Activated CD8-positive, alpha-beta T cell treated with anti-CD3 and anti-CD28 coated beads for 36 hours (primary cell): Measurements from ENCODE around the gene SPINDOC. TPM values are rescaled to one million over a fixed set of nuclear protein-coding genes. Genes with fewer than 3 reads are reported as not detected.

Experiments used
- ATAC-seq: fragments of 200-7000 bp; cut with Tn5 transposase; one replicate; pipeline ENCODE4 v1.10.0; 2021; ENCODE audit warnings: mild to moderate bottlenecking, moderate library complexity
- CTCF ChIA-PET: fragments of 350-600 bp; sonication (Branson Sonifier 250); formaldehyde crosslinking; loops from one replicate; lab custom pipeline; 2021; ENCODE audit warnings: antibody characterized with exemption; lab: Charles Lee
- POLR2A ChIA-PET: fragments of 350-600 bp; sonication (Branson Sonifier 250); formaldehyde crosslinking; loops from one replicate; lab custom pipeline; 2021; ENCODE audit warnings: antibody characterized with exemption; lab: Charles Lee
- DNase-seq: peaks from one replicate; pipeline ENCODE4 v3.0.0-alpha.2; 2020
- H3K27ac Mint-ChIP-seq: one replicate; pipeline ENCODE4 v1.8.0; 2021; ENCODE audit warnings: mild to moderate bottlenecking, mixed read lengths
- H3K27me3 Mint-ChIP-seq: one replicate; pipeline ENCODE4 v1.8.0; 2021; ENCODE audit warnings: mixed read lengths
- H3K36me3 Mint-ChIP-seq: one replicate; pipeline ENCODE4 v1.8.0; 2021; ENCODE audit warnings: low read depth, mixed read lengths
- H3K4me1 Mint-ChIP-seq: one replicate; pipeline ENCODE4 v1.8.0; 2021; ENCODE audit warnings: low read depth, mixed read lengths
- H3K4me3 Mint-ChIP-seq: one replicate; pipeline ENCODE4 v1.8.0; 2021; ENCODE audit warnings: mild to moderate bottlenecking, moderate library complexity, mixed read lengths
- H3K9me3 Mint-ChIP-seq: one replicate; pipeline ENCODE4 v1.8.0; 2021; ENCODE audit warnings: mixed read lengths
- intact Hi-C: fragments of 100-400 bp; cut with micrococcal nuclease; formaldehyde crosslinking; loops from one replicate; pipeline ENCODE4 v1.10.0; 2022
- total RNA-seq, 2 experiments: library from RNA; stranded (reverse); gene quantifications; one replicate each; pipeline ENCODE4 v1.2.3, GENCODE V29; 2021
- TF ChIP-seq, protein P1 (sequence below): fragments of 200-600 bp; IDR thresholded peaks from one replicate; pipeline ENCODE4 v1.8.0; 2022; ENCODE audit warnings: antibody characterized with exemption, mild to moderate bottlenecking

The SPINDOC gene
- total RNA-seq, 2 experiments from 2014 or later = 28.4 to 29.0 TPM

DNA sequence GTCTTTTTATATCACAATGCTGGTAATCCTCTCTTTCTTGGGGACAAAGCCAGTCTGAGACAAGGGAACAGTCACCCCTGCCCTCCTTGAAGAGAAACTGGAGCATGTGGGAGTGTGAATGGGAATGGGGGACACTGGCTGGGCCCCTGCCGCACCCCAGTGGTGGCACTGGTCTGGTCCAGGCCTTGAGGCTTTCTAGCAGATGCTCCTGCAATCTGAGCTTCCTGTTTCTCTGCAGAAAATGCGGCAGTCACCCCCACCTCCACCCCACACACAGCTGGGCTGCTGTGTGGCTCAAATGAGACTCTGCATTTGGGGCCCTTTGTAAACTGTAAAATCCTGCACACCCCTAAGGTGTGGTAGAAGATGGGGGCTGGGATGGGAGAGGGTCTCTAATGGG lies 19.1 kb downstream of the SPINDOC start:
- no peaks in the 10 kb centered on the region for H3K36me3 Mint-ChIP-seq
- DNase-seq (no peak), ATAC-seq (no peak)
- CTCF ChIA-PET = interaction anchor here (8.9 kb wide), 1 partner anchor 114 kb away, joined by 146 read pairs; no protein-coding TSS in a partner anchor
- POLR2A ChIA-PET = no interaction called here
- H3K27ac Mint-ChIP-seq = no peak overlapping the region
- no peaks in the 10 kb centered on the region for H3K27me3 Mint-ChIP-seq
- TF ChIP-seq, protein P1, sequence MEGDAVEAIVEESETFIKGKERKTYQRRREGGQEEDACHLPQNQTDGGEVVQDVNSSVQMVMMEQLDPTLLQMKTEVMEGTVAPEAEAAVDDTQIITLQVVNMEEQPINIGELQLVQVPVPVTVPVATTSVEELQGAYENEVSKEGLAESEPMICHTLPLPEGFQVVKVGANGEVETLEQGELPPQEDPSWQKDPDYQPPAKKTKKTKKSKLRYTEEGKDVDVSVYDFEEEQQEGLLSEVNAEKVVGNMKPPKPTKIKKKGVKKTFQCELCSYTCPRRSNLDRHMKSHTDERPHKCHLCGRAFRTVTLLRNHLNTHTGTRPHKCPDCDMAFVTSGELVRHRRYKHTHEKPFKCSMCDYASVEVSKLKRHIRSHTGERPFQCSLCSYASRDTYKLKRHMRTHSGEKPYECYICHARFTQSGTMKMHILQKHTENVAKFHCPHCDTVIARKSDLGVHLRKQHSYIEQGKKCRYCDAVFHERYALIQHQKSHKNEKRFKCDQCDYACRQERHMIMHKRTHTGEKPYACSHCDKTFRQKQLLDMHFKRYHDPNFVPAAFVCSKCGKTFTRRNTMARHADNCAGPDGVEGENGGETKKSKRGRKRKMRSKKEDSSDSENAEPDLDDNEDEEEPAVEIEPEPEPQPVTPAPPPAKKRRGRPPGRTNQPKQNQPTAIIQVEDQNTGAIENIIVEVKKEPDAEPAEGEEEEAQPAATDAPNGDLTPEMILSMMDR = no peak
- peaks cover 3% of the 10 kb centered on the region for H3K4me1 Mint-ChIP-seq
- no peaks in the 10 kb centered on the region for H3K9me3 Mint-ChIP-seq
- H3K4me3 Mint-ChIP-seq = no peak overlapping the region
- intact Hi-C loops = loop anchor here (10.0 kb wide), 1 partner anchor 312 kb away; no protein-coding TSS in a partner anchor

DNA sequence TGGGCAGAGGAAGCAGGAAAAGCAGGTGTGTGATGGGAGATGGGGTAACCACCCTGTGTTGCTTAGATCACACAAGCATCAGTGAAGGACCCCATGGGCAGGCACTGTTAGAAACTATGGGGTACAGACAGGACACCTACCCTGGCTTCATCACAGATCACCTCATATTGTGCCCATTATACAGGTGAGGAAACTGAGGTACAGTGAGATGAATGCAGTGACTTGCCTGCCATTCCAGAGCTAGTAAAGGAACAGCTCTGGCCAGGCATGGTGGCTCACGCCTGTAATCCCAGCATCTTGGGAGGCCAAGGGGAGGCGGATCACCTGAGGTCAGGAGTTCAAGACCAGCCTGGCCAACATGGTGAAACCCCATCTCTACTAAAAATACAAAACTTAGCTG lies 19.8 kb downstream of the SPINDOC start:
- intact Hi-C loops = loop anchor here (10.0 kb wide), 1 partner anchor 312 kb away; no protein-coding TSS in a partner anchor
- ATAC-seq (no peak), DNase-seq (no peak)

DNA sequence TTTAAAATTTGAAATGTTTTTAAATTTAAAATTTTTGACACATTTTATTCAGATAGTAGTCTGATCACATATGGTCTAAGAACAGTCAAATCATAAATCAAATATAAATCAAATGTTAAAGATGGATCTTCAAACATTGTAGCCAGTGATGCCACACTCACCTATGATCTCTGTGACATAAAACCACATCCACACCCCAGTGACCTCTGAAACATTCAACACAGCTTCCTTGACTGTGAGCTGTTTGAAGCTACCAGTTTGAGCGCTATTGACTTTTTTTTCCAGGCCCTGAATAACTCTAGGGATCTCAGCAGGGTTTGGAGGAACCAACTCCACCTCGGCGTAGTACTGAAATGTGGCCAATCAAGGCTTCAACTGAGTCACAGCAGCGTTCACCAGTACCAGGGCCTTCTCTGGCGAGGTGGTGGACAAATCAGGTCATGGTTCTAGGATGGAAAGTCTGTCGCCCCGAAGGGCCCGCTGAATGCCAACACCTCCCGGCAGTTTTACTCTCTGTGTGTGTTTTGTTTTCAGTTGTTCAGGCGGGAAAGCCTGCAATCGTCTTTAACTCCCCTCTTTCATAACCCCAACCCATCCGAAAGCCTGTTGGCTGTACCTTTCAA lies 21.4 kb downstream of the SPINDOC start:
- TF ChIP-seq, protein P1 = no peak
- no peaks in the 10 kb centered on the region for H3K27me3 Mint-ChIP-seq
- peaks cover 14% of the 10 kb centered on the region for H3K4me1 Mint-ChIP-seq
- intact Hi-C loops = loop anchor here (5.0 to 10.0 kb wide), 3 partner anchors 38 to 310 kb away; no protein-coding TSS in a partner anchor
- ChIA-PET CTCF (interaction anchor here (0.9 to 8.9 kb wide), 3 partner anchors 10 to 313 kb away, joined by 4 to 146 read pairs (median 12); no protein-coding TSS in a partner anchor), POLR2A (no interaction called here)
- no peak overlapping the region for H3K4me3 Mint-ChIP-seq
- peaks cover under 1% of the 10 kb centered on the region for H3K36me3 Mint-ChIP-seq
- DNase-seq (no peak), ATAC-seq (no peak)
- H3K9me3 Mint-ChIP-seq = no peaks in the 10 kb centered on the region
- H3K27ac Mint-ChIP-seq = no peak overlapping the region

More for the DNA sequence above, 19.8 kb downstream of the SPINDOC start:
- no peak overlapping the region for H3K27ac Mint-ChIP-seq
- no peaks in the 10 kb centered on the region for H3K36me3 Mint-ChIP-seq
- H3K4me1 Mint-ChIP-seq = peaks cover 10% of the 10 kb centered on the region
- no peak overlapping the region for H3K4me3 Mint-ChIP-seq
- H3K9me3 Mint-ChIP-seq = no peaks in the 10 kb centered on the region
- CTCF ChIA-PET = interaction anchor here (1.2 to 8.9 kb wide), 3 partner anchors 53 to 113 kb away, joined by 3 to 146 read pairs (median 4); no protein-coding TSS in a partner anchor
- TF ChIP-seq, protein P1 = no peak
- H3K27me3 Mint-ChIP-seq = no peaks in the 10 kb centered on the region
- POLR2A ChIA-PET = interaction anchor here (0.6 kb wide), 1 partner anchor 25 kb away, joined by 3 read pairs; no protein-coding TSS in a partner anchor

DNA sequence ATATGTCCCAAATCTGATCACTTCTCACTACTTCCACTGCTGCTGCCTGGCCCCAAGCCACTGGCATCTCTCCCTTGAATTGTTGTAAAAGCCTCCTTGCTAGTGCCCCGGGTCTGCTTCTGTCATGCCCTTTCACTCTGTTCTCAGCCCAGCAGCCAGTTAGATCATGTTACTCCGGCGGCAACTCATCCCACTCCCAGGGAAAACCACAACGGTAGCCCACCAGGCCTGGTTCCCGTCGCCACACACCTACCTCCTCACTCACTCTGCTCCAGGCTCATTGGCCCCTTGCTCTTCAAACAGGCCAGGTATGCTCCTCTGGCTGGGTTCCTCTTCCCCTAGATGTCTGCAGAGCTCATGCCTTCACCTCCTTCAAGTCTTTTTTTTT lies 21.9 kb downstream of the SPINDOC start:
- CTCF ChIA-PET = interaction anchor here (0.8 to 8.9 kb wide), 5 partner anchors 27 to 316 kb away, joined by 3 to 146 read pairs (median 14); no protein-coding TSS in a partner anchor
- no peaks in the 10 kb centered on the region for H3K27me3 Mint-ChIP-seq
- no peak overlapping the region for H3K4me3 Mint-ChIP-seq
- DNase-seq (no peak), ATAC-seq (no peak)
- no peaks in the 10 kb centered on the region for H3K9me3 Mint-ChIP-seq
- peaks cover 3% of the 10 kb centered on the region for H3K36me3 Mint-ChIP-seq
- H3K27ac Mint-ChIP-seq = no peak overlapping the region
- TF ChIP-seq, protein P1 = no peak
- POLR2A ChIA-PET = no interaction called here
- peaks cover 14% of the 10 kb centered on the region for H3K4me1 Mint-ChIP-seq
- intact Hi-C loops = loop anchor here (5.0 to 10.0 kb wide), 3 partner anchors 37 to 310 kb away; no protein-coding TSS in a partner anchor
